ENCODE measurements around the gene CPSF2.

- TF ChIP-seq, protein P1, sequence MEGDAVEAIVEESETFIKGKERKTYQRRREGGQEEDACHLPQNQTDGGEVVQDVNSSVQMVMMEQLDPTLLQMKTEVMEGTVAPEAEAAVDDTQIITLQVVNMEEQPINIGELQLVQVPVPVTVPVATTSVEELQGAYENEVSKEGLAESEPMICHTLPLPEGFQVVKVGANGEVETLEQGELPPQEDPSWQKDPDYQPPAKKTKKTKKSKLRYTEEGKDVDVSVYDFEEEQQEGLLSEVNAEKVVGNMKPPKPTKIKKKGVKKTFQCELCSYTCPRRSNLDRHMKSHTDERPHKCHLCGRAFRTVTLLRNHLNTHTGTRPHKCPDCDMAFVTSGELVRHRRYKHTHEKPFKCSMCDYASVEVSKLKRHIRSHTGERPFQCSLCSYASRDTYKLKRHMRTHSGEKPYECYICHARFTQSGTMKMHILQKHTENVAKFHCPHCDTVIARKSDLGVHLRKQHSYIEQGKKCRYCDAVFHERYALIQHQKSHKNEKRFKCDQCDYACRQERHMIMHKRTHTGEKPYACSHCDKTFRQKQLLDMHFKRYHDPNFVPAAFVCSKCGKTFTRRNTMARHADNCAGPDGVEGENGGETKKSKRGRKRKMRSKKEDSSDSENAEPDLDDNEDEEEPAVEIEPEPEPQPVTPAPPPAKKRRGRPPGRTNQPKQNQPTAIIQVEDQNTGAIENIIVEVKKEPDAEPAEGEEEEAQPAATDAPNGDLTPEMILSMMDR (IDR thresholded peaks at IDR 0.05): no peak
- TF ChIP-seq POLR2A (IDR thresholded peaks at IDR 0.05): no peak
These were observed 85.5 kb downstream of the CPSF2 start for GRCh38 chr14:92207012-92207927.
